ENCODE data around the gene CHST8.

Gene CHST8

GRCh38 chr19:33736158-33736557 lies 114.4 kb downstream of the CHST8 start:
- no peak overlapping the region for H3K4me3 ChIP-seq (replicated peaks; ENCODE audit: low read depth, low read length)
- no peaks in the 10 kb centered on the region for H3K27me3 ChIP-seq (replicated peaks; ENCODE audit: control insufficient read depth, insufficient read depth, low read length)
- DNase-seq (ENCODE audit: extremely low read depth, insufficient read length): no peak
- TF ChIP-seq CTCF (IDR thresholded peaks at IDR 0.05; ENCODE audit: insufficient read depth, low read length, poor library complexity, severe bottlenecking): no peak
- H3K36me3 ChIP-seq (ENCODE audit: control insufficient read depth, insufficient read depth, low read length): no peaks in the 10 kb centered on the region

GRCh38 chr19:33736787-33737186 lies 115.0 kb downstream of the CHST8 start:
- DNase-seq (ENCODE audit: extremely low read depth, insufficient read length): no peak
- Histone ChIP-seq H3K36me3 (ENCODE audit: control insufficient read depth, insufficient read depth, low read length) (no peaks in the 10 kb centered on the region), H3K4me3 (replicated peaks; ENCODE audit: low read depth, low read length) (no peak overlapping the region), H3K27me3 (replicated peaks; ENCODE audit: control insufficient read depth, insufficient read depth, low read length) (no peaks in the 10 kb centered on the region)
- TF ChIP-seq CTCF (IDR thresholded peaks at IDR 0.05; ENCODE audit: insufficient read depth, low read length, poor library complexity, severe bottlenecking): no peak

- no peaks in the 10 kb centered on the region for H3K27me3 ChIP-seq (replicated peaks; ENCODE audit: control insufficient read depth, insufficient read depth, low read length)
- H3K4me3 ChIP-seq (replicated peaks; ENCODE audit: low read depth, low read length): no peak overlapping the region
- TF ChIP-seq CTCF (IDR thresholded peaks at IDR 0.05; ENCODE audit: insufficient read depth, low read length, poor library complexity, severe bottlenecking): no peak
- H3K36me3 ChIP-seq (ENCODE audit: control insufficient read depth, insufficient read depth, low read length): no peaks in the 10 kb centered on the region
- DNase-seq (ENCODE audit: extremely low read depth, insufficient read length): no peak
These were observed 116.1 kb downstream of the CHST8 start for GRCh38 chr19:33737681-33738371.

GRCh38 chr19:33740811-33741396 lies 119.2 kb downstream of the CHST8 start:
- no peak for TF ChIP-seq CTCF (IDR thresholded peaks at IDR 0.05; ENCODE audit: insufficient read depth, low read length, poor library complexity, severe bottlenecking)
- Histone ChIP-seq H3K4me3 (replicated peaks; ENCODE audit: low read depth, low read length) (no peak overlapping the region), H3K27me3 (replicated peaks; ENCODE audit: control insufficient read depth, insufficient read depth, low read length) (no peaks in the 10 kb centered on the region), H3K36me3 (ENCODE audit: control insufficient read depth, insufficient read depth, low read length) (no peaks in the 10 kb centered on the region)
- no peak for DNase-seq (ENCODE audit: extremely low read depth, insufficient read length)

GRCh38 chr19:33745297-33745696 lies 123.5 kb downstream of the CHST8 start:
- no peaks in the 10 kb centered on the region for H3K36me3 ChIP-seq (ENCODE audit: control insufficient read depth, insufficient read depth, low read length)
- DNase-seq (ENCODE audit: extremely low read depth, insufficient read length): no peak
- H3K27me3 ChIP-seq (replicated peaks; ENCODE audit: control insufficient read depth, insufficient read depth, low read length): no peaks in the 10 kb centered on the region; the same call in 1 of the 2 replicates
- no peak overlapping the region for H3K4me3 ChIP-seq (replicated peaks; ENCODE audit: low read depth, low read length)
- TF ChIP-seq CTCF (IDR thresholded peaks at IDR 0.05; ENCODE audit: insufficient read depth, low read length, poor library complexity, severe bottlenecking): no peak

All from GM06990 (cell line).